Smooth muscle cell (in vitro differentiated cells): ENCODE measurements around the gene ITSN2. TPM values are rescaled to one million over a fixed set of nuclear protein-coding genes. Genes with fewer than 3 reads are reported as not detected.

ENCODE experiments used
- DNase-seq: peaks from one replicate; lab custom pipeline; 2025; ENCODE audit not compliant: unreplicated experiment; lab: John Stamatoyannopoulos, UW
- H2AFZ ChIP-seq: fragments of 200-600 bp; sonication (generic); 2 replicates; pipeline ENCODE4 v1.6.0; 2016; ENCODE audit warnings: antibody characterized with exemption, low read depth, mild to moderate bottlenecking
- H3F3A ChIP-seq: fragments of 200-600 bp; sonication (generic); 2 replicates; pipeline ENCODE4 v1.6.0; 2017; ENCODE audit warnings: antibody characterized with exemption, low read depth
- H3K27ac ChIP-seq: fragments of 200-600 bp; sonication (generic); 2 replicates; pipeline ENCODE4 v1.5.1; 2016; ENCODE audit warnings: low read depth, mild to moderate bottlenecking
- H3K27me3 ChIP-seq: fragments of 200-600 bp; sonication (generic); 2 replicates; pipeline ENCODE4 v1.6.1; 2016; ENCODE audit warnings: low read depth, mild to moderate bottlenecking
- H3K36me3 ChIP-seq: fragments of 200-600 bp; sonication (generic); 2 replicates; pipeline ENCODE4 v1.5.1; 2016; ENCODE audit warnings: low read depth
- H3K4me1 ChIP-seq: fragments of 200-600 bp; sonication (generic); 2 replicates; pipeline ENCODE4 v1.5.1; 2016; ENCODE audit warnings: low read depth
- H3K4me2 ChIP-seq: fragments of 200-600 bp; sonication (generic); 2 replicates; pipeline ENCODE4 v1.6.0; 2016; ENCODE audit warnings: mild to moderate bottlenecking
- H3K4me3 ChIP-seq: fragments of 200-600 bp; sonication (generic); 2 replicates; pipeline ENCODE4 v1.5.1; 2016; ENCODE audit warnings: mild to moderate bottlenecking
- H3K79me2 ChIP-seq: fragments of 200-600 bp; sonication (generic); 2 replicates; pipeline ENCODE4 v1.6.0; 2016; ENCODE audit warnings: low read depth, mild to moderate bottlenecking
- H3K9ac ChIP-seq: fragments of 200-600 bp; sonication (generic); 2 replicates; pipeline ENCODE4 v1.6.0; 2016; ENCODE audit warnings: low read depth
- H3K9me3 ChIP-seq: fragments of 200-600 bp; sonication (generic); replicated peaks from 2 replicates; pipeline ENCODE4 v1.5.1; 2016; ENCODE audit warnings: low read depth
- H4K20me1 ChIP-seq: fragments of 200-600 bp; sonication (generic); 2 replicates; pipeline ENCODE4 v1.6.0; 2016; ENCODE audit warnings: low read depth
- WGBS: methylation state at CpG from one replicate; pipeline ENCODE4 v1.1.7; 2016; ENCODE audit warnings: low lambda C conversion rate; 5-methylcytosine and 5-hydroxymethylcytosine counted together
- polyA plus RNA-seq: library from polyadenylated mRNA; unstranded; fragments of >200 nt; fragmentation: Nextera tagmentation; extraction: Ambion mirVana; gene quantifications from 2 replicates; pipeline ENCODE4 v1.2.1, GENCODE V29; 2016
- total RNA-seq: library from RNA; depleted of rRNA; stranded (reverse); fragments of >200 nt; gene quantifications from 2 replicates; pipeline ENCODE4 v1.2.3, GENCODE V29; 2014
- TF ChIP-seq, protein P1 (sequence below): fragments of 200-600 bp; sonication (generic); IDR thresholded peaks from 2 replicates; pipeline ENCODE4 v1.5.1; 2017; ENCODE audit warnings: borderline replicate concordance, mild to moderate bottlenecking, antibody characterized with exemption; ENCODE audit not compliant: insufficient read depth, poor library complexity, severe bottlenecking

ITSN2 gene
- total and polyA plus RNA-seq, 2 experiments from 2014 or later: 8.5 to 19.6 TPM

DNA sequence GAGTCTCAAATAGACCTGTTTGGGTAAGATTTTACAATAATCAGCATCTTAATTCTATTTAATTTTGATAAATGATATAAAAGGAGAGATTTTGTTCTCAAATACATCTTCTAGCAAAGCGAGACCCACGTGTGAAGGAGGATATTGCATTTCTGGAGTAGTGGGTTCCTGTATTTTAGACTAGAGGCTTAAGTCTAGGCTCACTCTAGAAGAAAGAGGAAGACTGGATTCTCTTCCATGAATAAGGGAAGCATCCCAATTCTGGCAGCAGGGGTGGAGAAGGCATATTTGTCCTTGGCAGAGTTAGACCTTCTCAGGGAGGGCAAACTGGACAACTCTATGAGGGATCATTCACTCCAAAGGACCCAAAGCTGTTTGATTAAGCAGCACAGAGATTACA is 196.7 kb downstream of the ITSN2 start:
- Histone ChIP-seq H2AFZ (no peak overlapping the region), H3K4me3 (no peak overlapping the region), H3K79me2 (no peaks in the 10 kb centered on the region), H3K9ac (no peak overlapping the region), H3K9me3 (no peaks in the 10 kb centered on the region), H3K4me1 (no peaks in the 10 kb centered on the region), H3F3A (no peaks in the 10 kb centered on the region), H3K27me3 (no peaks in the 10 kb centered on the region), H3K27ac (no peak overlapping the region), H3K36me3 (peaks cover 5% of the 10 kb centered on the region), H3K4me2 (no peak overlapping the region), H4K20me1 (no peaks in the 10 kb centered on the region)
- TF ChIP-seq, protein P1, sequence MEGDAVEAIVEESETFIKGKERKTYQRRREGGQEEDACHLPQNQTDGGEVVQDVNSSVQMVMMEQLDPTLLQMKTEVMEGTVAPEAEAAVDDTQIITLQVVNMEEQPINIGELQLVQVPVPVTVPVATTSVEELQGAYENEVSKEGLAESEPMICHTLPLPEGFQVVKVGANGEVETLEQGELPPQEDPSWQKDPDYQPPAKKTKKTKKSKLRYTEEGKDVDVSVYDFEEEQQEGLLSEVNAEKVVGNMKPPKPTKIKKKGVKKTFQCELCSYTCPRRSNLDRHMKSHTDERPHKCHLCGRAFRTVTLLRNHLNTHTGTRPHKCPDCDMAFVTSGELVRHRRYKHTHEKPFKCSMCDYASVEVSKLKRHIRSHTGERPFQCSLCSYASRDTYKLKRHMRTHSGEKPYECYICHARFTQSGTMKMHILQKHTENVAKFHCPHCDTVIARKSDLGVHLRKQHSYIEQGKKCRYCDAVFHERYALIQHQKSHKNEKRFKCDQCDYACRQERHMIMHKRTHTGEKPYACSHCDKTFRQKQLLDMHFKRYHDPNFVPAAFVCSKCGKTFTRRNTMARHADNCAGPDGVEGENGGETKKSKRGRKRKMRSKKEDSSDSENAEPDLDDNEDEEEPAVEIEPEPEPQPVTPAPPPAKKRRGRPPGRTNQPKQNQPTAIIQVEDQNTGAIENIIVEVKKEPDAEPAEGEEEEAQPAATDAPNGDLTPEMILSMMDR: no peak
- DNase-seq: no peak
- 92% methylated on average over 2 of the region's 2 CpGs for WGBS

DNA sequence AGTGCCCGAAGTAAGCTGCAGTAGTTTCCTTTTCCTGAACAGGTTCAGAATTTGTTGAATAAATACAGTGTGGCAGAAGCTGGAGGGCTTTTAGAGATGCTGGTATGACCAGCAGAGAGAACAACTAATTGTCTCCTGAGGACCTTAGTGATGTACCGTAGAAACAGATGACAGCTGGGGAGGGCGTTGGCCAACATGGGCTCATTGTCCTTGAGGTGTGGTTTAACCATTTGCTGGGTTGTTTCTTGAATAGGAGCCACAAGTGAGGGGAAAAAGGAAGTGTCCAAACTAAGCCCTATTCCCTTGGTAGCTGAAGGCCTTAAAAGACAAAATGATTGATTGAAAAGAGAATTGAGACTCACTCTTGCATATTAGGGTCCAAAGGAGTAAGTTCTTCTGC is 197.2 kb downstream of the ITSN2 start:
- H3K4me1 ChIP-seq: no peaks in the 10 kb centered on the region
- no peaks in the 10 kb centered on the region for H3K9me3 ChIP-seq
- TF ChIP-seq, protein P1: no peak
- H3K36me3 ChIP-seq: peaks cover 5% of the 10 kb centered on the region
- no peak overlapping the region for H2AFZ ChIP-seq
- H3K27me3 ChIP-seq: no peaks in the 10 kb centered on the region
- DNase-seq: no peak
- no peak overlapping the region for H3K9ac ChIP-seq
- H3K4me2 ChIP-seq: no peak overlapping the region
- no peak overlapping the region for H3K4me3 ChIP-seq
- WGBS: 62% methylated on average over 3 of the region's 3 CpGs
- H3K79me2 ChIP-seq: no peaks in the 10 kb centered on the region
- no peaks in the 10 kb centered on the region for H3F3A ChIP-seq
- H3K27ac ChIP-seq: no peak overlapping the region
- H4K20me1 ChIP-seq: no peaks in the 10 kb centered on the region

DNA sequence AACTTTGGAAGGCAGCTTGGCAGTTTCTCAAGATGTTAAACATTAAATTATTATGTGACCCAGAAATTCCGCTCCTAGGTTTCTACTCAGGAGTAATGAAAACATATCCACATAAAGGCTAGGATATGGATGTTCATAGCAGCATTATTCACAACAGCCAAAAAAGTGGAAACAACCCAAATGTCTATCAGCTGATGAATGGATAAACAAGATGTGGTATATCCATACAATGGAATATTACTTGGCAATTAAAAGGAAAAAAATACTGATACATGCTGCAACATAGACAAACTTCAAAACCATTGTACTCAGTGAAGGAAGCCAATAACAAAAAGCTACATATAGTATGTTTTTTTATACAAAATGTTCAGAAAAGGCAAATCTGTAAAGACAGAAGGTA is 197.8 kb downstream of the ITSN2 start:
- H3K9ac ChIP-seq: no peak overlapping the region
- H3F3A ChIP-seq: no peaks in the 10 kb centered on the region
- H2AFZ ChIP-seq: no peak overlapping the region
- no peaks in the 10 kb centered on the region for H3K79me2 ChIP-seq
- no peaks in the 10 kb centered on the region for H3K27me3 ChIP-seq
- H3K36me3 ChIP-seq: peaks cover 5% of the 10 kb centered on the region
- H3K9me3 ChIP-seq: no peaks in the 10 kb centered on the region
- no peaks in the 10 kb centered on the region for H3K4me1 ChIP-seq
- no peaks in the 10 kb centered on the region for H4K20me1 ChIP-seq
- WGBS: 96% methylated on average over 1 of the region's 1 CpG
- H3K4me2 ChIP-seq: no peak overlapping the region
- no peak overlapping the region for H3K4me3 ChIP-seq
- H3K27ac ChIP-seq: no peak overlapping the region
- TF ChIP-seq, protein P1: no peak
- no peak for DNase-seq

DNA sequence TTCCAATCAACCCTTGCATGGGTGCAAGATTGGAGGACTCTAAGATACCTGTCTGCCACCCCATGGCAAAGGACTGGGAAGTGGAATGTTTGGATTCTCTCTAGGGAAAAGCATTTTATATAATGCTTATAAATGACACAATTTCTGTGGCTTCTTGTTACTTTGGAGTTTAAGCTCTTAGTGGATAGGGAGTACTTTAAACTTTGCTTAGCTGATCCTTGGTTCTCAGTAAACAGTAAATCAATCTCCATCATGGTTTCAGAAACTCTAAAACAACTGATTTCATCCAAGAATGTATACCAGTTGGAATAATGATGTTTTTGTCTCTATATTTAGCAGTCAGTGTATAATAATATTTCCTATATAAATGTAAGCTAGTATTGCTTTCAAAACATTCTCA is 199.6 kb downstream of the ITSN2 start:
- TF ChIP-seq, protein P1: no peak
- Histone ChIP-seq H3K9me3 (no peaks in the 10 kb centered on the region), H3K27me3 (no peaks in the 10 kb centered on the region), H3K4me3 (no peak overlapping the region), H3K27ac (no peak overlapping the region), H4K20me1 (no peaks in the 10 kb centered on the region), H3K9ac (no peak overlapping the region), H3K79me2 (no peaks in the 10 kb centered on the region), H3K4me1 (no peaks in the 10 kb centered on the region), H2AFZ (no peak overlapping the region), H3K36me3 (peaks cover 5% of the 10 kb centered on the region), H3F3A (no peaks in the 10 kb centered on the region), H3K4me2 (no peak overlapping the region)
- no peak for DNase-seq
